H9 (cell line): ENCODE measurements around the gene CCDC57. TPM values are rescaled to one million over a fixed set of nuclear protein-coding genes. Genes with fewer than 3 reads are reported as not detected.

Experiments
- DNase-seq: peaks from one replicate; pipeline ENCODE4 v3.0.0-alpha.2; 2017
- H2AFZ ChIP-seq: one replicate; pipeline ENCODE4 v1.6.1; 2013; ENCODE audit warnings: mild to moderate bottlenecking, low read length, control low read depth, moderate library complexity
- H2AK5ac ChIP-seq: 2 replicates; pipeline ENCODE4 v1.6.1; 2013; ENCODE audit warnings: low read length, control low read depth, mixed read lengths; ENCODE audit not compliant: insufficient read length
- H2BK120ac ChIP-seq: one replicate; pipeline ENCODE4 v1.6.1; 2013; ENCODE audit warnings: low read depth, mild to moderate bottlenecking, low read length, control low read depth, inconsistent platforms; ENCODE audit not compliant: poor library complexity, severe bottlenecking
- H2BK12ac ChIP-seq: 2 replicates; pipeline ENCODE4 v1.6.1; 2013; ENCODE audit warnings: low read length, control low read depth, mixed read lengths, low read depth; ENCODE audit not compliant: insufficient read length
- H2BK15ac ChIP-seq: 2 replicates; pipeline ENCODE4 v1.6.1; 2013; ENCODE audit warnings: low read depth, low read length, control low read depth
- H2BK20ac ChIP-seq: one replicate; pipeline ENCODE4 v1.6.1; 2013; ENCODE audit warnings: low read depth, mild to moderate bottlenecking, low read length, control low read depth, inconsistent platforms; ENCODE audit not compliant: poor library complexity, severe bottlenecking
- H2BK5ac ChIP-seq: 2 replicates; pipeline ENCODE4 v1.6.1; 2013; ENCODE audit warnings: low read length, control low read depth, mixed read lengths; ENCODE audit not compliant: insufficient read length
- H3K14ac ChIP-seq: 2 replicates; pipeline ENCODE4 v1.6.1; 2013; ENCODE audit warnings: low read length, control low read depth; ENCODE audit not compliant: insufficient read depth
- H3K18ac ChIP-seq: 2 replicates; pipeline ENCODE4 v1.6.1; 2013; ENCODE audit warnings: low read depth, mild to moderate bottlenecking, mixed read lengths, low read length, control low read depth; ENCODE audit not compliant: insufficient read length
- H3K23ac ChIP-seq: 2 replicates; pipeline ENCODE4 v1.6.1; 2013; ENCODE audit warnings: low read length, control low read depth, mixed read lengths, low read depth; ENCODE audit not compliant: insufficient read length
- H3K23me2 ChIP-seq: 2 replicates; pipeline ENCODE4 v1.6.1; 2013; ENCODE audit warnings: low read depth, mild to moderate bottlenecking, mixed read lengths, low read length, control low read depth; ENCODE audit not compliant: insufficient read length, poor library complexity, severe bottlenecking
- H3K27ac ChIP-seq: 2 replicates; pipeline ENCODE4 v1.5.1; 2013; ENCODE audit warnings: low read length, control low read depth, mixed read lengths, low read depth; ENCODE audit not compliant: insufficient read length
- H3K27me3 ChIP-seq: 2 replicates; pipeline ENCODE4 v1.6.1; 2013; ENCODE audit warnings: low read length, control low read depth, inconsistent platforms; ENCODE audit not compliant: insufficient read depth
- H3K4ac ChIP-seq: 2 replicates; pipeline ENCODE4 v1.6.1; 2013; ENCODE audit warnings: low read depth, mild to moderate bottlenecking, control low read depth, inconsistent platforms, low read length, moderate library complexity
- H3K4me1 ChIP-seq: 2 replicates; pipeline ENCODE4 v1.6.1; 2013; ENCODE audit warnings: low read length, control low read depth, inconsistent platforms; ENCODE audit not compliant: insufficient read depth
- H3K4me2 ChIP-seq: 2 replicates; pipeline ENCODE4 v1.6.1; 2013; ENCODE audit warnings: low read length, control low read depth, mixed read lengths; ENCODE audit not compliant: insufficient read length, insufficient read depth
- H3K56ac ChIP-seq: 2 replicates; pipeline ENCODE4 v1.6.1; 2013; ENCODE audit warnings: low read depth, mild to moderate bottlenecking, mixed read lengths, low read length, control low read depth; ENCODE audit not compliant: insufficient read length
- H3K79me1 ChIP-seq: 2 replicates; pipeline ENCODE4 v1.6.1; 2013; ENCODE audit warnings: low read depth, mild to moderate bottlenecking, moderate library complexity, low read length, control low read depth, inconsistent platforms; ENCODE audit not compliant: insufficient read depth, poor library complexity, severe bottlenecking
- H3K79me2 ChIP-seq: 2 replicates; pipeline ENCODE4 v1.6.1; 2013; ENCODE audit warnings: low read length, control low read depth, inconsistent platforms; ENCODE audit not compliant: insufficient read depth
- H3K9ac ChIP-seq: 2 replicates; pipeline ENCODE4 v1.6.1; 2013; ENCODE audit warnings: low read length, control low read depth, mixed read lengths; ENCODE audit not compliant: insufficient read length; ENCODE audit errors: extremely low read depth
- H3K9me3 ChIP-seq: one replicate; pipeline ENCODE4 v1.6.1; 2013; ENCODE audit warnings: low read depth, low read length, inconsistent platforms; ENCODE audit not compliant: control insufficient read depth
- H3T11ph ChIP-seq: one replicate; pipeline ENCODE4 v1.6.1; 2013; ENCODE audit warnings: mild to moderate bottlenecking, low read length, control low read depth, inconsistent platforms
- H4K20me1 ChIP-seq: one replicate; pipeline ENCODE4 v1.6.1; 2013; ENCODE audit not compliant: control insufficient read depth, insufficient read length, insufficient read depth
- H4K5ac ChIP-seq: 2 replicates; pipeline ENCODE4 v1.6.1; 2013; ENCODE audit warnings: low read depth, mild to moderate bottlenecking, mixed read lengths, low read length, control low read depth; ENCODE audit not compliant: insufficient read length
- H4K8ac ChIP-seq: replicated peaks from 2 replicates; pipeline ENCODE4 v1.6.1; 2013; ENCODE audit warnings: low read length, control low read depth, mixed read lengths, low read depth; ENCODE audit not compliant: insufficient read length
- H4K91ac ChIP-seq: 2 replicates; pipeline ENCODE4 v1.6.1; 2013; ENCODE audit warnings: low read depth, mild to moderate bottlenecking, moderate library complexity, mixed read lengths, low read length, control low read depth; ENCODE audit not compliant: insufficient read length
- H3K27ac Mint-ChIP-seq, 3 experiments: 2 replicates in 2 of 3; 3 replicates in 1 of 3; pipeline ENCODE4 v1.8.0; 2020 to 2021; ENCODE audit warnings: mixed read lengths in 3 of 3, mild to moderate bottlenecking in 1 of 3, moderate library complexity in 1 of 3
- H3K27me3 Mint-ChIP-seq: 2 replicates; pipeline ENCODE4 v1.8.0; 2021; ENCODE audit warnings: low read depth, mild to moderate bottlenecking, moderate library complexity, mixed read lengths
- H3K36me3 Mint-ChIP-seq, 3 experiments: 2 replicates in 2 of 3; 3 replicates in 1 of 3; pipeline ENCODE4 v1.8.0; 2020 to 2021; ENCODE audit warnings: low read depth in 3 of 3, mixed read lengths in 3 of 3; ENCODE audit not compliant: insufficient read depth in 1 of 3
- H3K4me1 Mint-ChIP-seq, 2 experiments: 2 replicates each; pipeline ENCODE4 v1.8.0; 2020; ENCODE audit warnings: mixed read lengths in 2 of 2
- H3K4me3 Mint-ChIP-seq, 2 experiments: 2 replicates in 1 of 2; 3 replicates in 1 of 2; pipeline ENCODE4 v1.8.0; 2020 to 2021; ENCODE audit warnings: mild to moderate bottlenecking in 2 of 2, mixed read lengths in 2 of 2, moderate library complexity in 1 of 2
- H3K9me3 Mint-ChIP-seq, 2 experiments: 2 replicates in 1 of 2; 3 replicates in 1 of 2; pipeline ENCODE4 v1.8.0; 2020; ENCODE audit warnings: mild to moderate bottlenecking in 2 of 2, mixed read lengths in 2 of 2, moderate library complexity in 1 of 2
- WGBS: extraction: QIAGEN DNeasy Blood & Tissue Kit; methylation state at CpG from one replicate; pipeline ENCODE4 v1.1.7; 2013; ENCODE audit warnings: missing lambda C conversion rate, low lambda C conversion rate, mixed read lengths; ENCODE audit not compliant: insufficient read length; ENCODE audit errors: extremely low coverage; 5-methylcytosine and 5-hydroxymethylcytosine counted together
- total RNA-seq: library from RNA; stranded (reverse); gene quantifications from 2 replicates; pipeline ENCODE4 v1.2.1, GENCODE V29; 2021
- TF ChIP-seq, protein P1 (sequence below): fragments of 200-600 bp; sonication (generic); conservative IDR thresholded peaks from 3 replicates; pipeline ENCODE4 v1.8.0; 2021; ENCODE audit warnings: antibody characterized with exemption, mild to moderate bottlenecking

Gene CCDC57
- total RNA-seq, 1 experiment from 2014 or later: 11.0 TPM

DNA sequence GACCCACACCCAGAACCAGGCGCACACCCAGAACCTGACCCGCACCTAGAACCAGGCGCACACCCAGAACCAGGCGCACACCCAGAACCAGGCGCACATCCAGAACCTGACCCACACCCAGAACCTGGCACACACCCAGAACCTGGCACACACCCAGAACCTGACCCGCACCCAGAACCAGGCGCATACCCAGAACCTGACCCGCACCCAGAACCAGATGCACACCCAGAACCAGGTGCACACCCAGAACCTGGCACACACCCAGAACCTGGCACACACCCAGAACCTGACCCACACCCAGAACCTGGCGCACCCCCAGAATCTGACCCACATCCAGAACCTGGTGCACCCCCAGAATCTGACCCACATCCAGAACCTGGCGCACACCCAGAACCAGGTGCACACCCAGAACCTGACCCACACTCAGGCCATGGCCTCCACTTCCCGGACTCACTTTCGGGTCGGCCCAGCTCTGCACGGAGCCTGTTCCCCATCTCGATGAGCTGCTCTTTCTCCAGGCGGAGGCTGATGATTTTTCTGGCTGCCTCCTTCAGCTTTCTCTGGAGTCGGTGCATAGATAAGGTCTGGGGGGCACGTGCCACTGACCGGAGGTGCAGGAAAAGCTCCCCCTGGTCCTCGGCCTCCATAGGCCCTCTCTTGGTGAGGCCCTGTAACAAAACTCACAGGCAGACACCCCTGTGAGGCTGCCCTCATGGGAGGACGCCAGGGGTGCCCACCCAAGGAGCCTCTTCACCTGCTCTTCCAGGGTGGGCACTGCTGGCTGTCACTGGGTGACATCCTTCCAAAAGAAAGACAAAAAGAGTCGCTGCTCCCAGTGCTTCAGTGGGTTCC, 61.3 kb downstream of the CCDC57 start:
- Histone ChIP-seq H3K27ac (no peak overlapping the region), H4K91ac (no peak overlapping the region), H2AFZ (no peak overlapping the region), H2BK15ac (no peak overlapping the region), H3T11ph (no peak overlapping the region), H3K14ac (no peak overlapping the region), H2BK12ac (no peak overlapping the region), H3K23ac (no peak overlapping the region), H2BK5ac (no peak overlapping the region), H3K9me3 (no peaks in the 10 kb centered on the region), H3K23me2 (no peaks in the 10 kb centered on the region), H3K18ac (no peak overlapping the region), H2BK20ac (no peak overlapping the region), H3K4me1 (no peaks in the 10 kb centered on the region), H4K5ac (no peak overlapping the region), H3K79me1 (no peaks in the 10 kb centered on the region), H3K56ac (no peak overlapping the region), H4K20me1 (no peaks in the 10 kb centered on the region), H2BK120ac (no peak overlapping the region), H3K79me2 (no peaks in the 10 kb centered on the region), H2AK5ac (no peak overlapping the region), H3K27me3 (no peaks in the 10 kb centered on the region), H4K8ac (no peak overlapping the region), H3K4me2 (no peak overlapping the region), H3K9ac (no peak overlapping the region), H3K4ac (no peak overlapping the region)
- Mint-ChIP-seq H3K4me1 (no peaks in the 10 kb centered on the region), H3K4me3 (no peak overlapping the region), H3K36me3 (peaks cover 8 to 37% (median 11%) of the 10 kb centered on the region in 3 experiments), H3K27me3 (peaks cover 10% of the 10 kb centered on the region), H3K27ac (no peak overlapping the region), H3K9me3 (peaks cover 7 to 37% of the 10 kb centered on the region in 2 experiments; a peak in 4 of 5 replicates)
- DNase-seq: no peak
- TF ChIP-seq, protein P1, sequence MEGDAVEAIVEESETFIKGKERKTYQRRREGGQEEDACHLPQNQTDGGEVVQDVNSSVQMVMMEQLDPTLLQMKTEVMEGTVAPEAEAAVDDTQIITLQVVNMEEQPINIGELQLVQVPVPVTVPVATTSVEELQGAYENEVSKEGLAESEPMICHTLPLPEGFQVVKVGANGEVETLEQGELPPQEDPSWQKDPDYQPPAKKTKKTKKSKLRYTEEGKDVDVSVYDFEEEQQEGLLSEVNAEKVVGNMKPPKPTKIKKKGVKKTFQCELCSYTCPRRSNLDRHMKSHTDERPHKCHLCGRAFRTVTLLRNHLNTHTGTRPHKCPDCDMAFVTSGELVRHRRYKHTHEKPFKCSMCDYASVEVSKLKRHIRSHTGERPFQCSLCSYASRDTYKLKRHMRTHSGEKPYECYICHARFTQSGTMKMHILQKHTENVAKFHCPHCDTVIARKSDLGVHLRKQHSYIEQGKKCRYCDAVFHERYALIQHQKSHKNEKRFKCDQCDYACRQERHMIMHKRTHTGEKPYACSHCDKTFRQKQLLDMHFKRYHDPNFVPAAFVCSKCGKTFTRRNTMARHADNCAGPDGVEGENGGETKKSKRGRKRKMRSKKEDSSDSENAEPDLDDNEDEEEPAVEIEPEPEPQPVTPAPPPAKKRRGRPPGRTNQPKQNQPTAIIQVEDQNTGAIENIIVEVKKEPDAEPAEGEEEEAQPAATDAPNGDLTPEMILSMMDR: no peak
- WGBS: no CpG with 5 or more reads among the region's 22 CpGs
